ENCODE measurements around the gene CEACAM1.
"Not testable (repeated sequence)": the region's sequence is repeated elsewhere in the genome, so short reads cannot be mapped to it uniquely, and the experiment has no call there.

The CEACAM1 gene

DNA sequence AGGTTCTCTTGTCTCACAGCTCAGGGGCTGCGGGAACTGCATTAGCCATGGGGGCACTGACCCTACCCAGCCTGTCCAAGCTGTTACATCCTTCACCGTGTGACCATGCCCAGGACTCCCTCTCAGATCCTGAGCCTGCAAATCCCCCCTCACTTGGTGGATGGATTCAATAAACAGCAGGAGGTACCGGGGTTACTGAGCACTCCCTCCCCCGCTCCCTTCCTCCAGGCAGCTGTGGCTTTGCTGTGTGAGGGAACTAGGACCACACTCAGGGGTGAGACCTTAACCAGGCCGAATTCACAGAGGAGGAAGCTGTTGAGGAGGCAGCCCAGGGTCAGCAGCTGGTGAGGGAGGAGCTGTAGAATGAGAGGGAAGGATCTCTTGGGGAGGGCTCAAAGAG lies 27.0 kb upstream of the CEACAM1 start:
- no peak for DNase-seq (ENCODE audit: low spot score)

GRCh38 chr19:42554046-42554575 lies 25.8 kb upstream of the CEACAM1 start:
- TF ChIP-seq, protein P1, sequence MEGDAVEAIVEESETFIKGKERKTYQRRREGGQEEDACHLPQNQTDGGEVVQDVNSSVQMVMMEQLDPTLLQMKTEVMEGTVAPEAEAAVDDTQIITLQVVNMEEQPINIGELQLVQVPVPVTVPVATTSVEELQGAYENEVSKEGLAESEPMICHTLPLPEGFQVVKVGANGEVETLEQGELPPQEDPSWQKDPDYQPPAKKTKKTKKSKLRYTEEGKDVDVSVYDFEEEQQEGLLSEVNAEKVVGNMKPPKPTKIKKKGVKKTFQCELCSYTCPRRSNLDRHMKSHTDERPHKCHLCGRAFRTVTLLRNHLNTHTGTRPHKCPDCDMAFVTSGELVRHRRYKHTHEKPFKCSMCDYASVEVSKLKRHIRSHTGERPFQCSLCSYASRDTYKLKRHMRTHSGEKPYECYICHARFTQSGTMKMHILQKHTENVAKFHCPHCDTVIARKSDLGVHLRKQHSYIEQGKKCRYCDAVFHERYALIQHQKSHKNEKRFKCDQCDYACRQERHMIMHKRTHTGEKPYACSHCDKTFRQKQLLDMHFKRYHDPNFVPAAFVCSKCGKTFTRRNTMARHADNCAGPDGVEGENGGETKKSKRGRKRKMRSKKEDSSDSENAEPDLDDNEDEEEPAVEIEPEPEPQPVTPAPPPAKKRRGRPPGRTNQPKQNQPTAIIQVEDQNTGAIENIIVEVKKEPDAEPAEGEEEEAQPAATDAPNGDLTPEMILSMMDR (IDR thresholded peaks at IDR 0.05; ENCODE audit: extremely low read depth, missing control alignments): no peak
- no peak for DNase-seq (ENCODE audit: low spot score)

More for the DNA sequence above, 27.0 kb upstream of the CEACAM1 start:
- TF ChIP-seq, protein P1 (IDR thresholded peaks at IDR 0.05; ENCODE audit: extremely low read depth, missing control alignments): no peak

DNA sequence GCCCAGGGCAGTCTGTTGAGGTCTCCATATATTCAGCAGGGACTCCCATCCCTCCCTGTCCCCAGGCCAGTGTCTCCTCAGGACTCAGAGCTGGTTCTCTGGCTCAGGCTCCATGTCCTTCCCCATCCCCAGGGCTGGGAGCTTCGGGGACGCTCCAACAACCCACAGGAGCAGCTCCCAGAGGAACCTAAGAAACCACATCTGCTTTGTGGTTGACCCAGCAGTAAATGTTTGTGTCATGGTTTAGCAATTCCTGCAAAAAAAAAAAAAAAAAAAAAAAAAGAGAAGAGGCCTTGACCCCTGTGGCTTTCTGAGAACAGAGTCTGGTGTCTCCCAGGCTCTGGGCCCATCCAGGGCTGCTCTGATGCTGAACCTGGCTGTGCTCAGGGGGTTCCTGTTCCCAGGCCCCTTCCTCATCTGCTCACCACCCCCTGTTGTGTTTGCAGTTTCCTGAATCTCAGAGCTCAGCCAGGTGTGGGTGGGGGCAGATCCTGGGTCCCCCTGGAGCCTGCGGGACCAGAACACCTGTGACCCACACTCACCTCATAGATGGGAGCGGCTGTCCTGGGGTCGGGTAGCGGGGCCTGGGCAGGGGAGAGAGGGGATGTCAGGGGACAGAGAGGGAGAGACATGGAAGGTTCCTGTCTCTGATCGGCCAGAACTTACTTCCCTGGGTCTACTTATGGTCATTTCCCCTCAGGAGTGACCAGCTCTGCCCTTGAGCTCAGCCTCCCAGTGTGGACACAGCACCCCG lies 25.2 kb upstream of the CEACAM1 start:
- TF ChIP-seq, protein P1 (IDR thresholded peaks at IDR 0.05; ENCODE audit: extremely low read depth, missing control alignments): no peak
- DNase-seq (ENCODE audit: low spot score): no peak

GRCh38 chr19:42552086-42553065 lies 24.1 kb upstream of the CEACAM1 start:
- TF ChIP-seq, protein P1 (IDR thresholded peaks at IDR 0.05; ENCODE audit: extremely low read depth, missing control alignments): no peak
- DNase-seq (ENCODE audit: low spot score): no peak

GRCh38 chr19:42550521-42550920 lies 22.2 kb upstream of the CEACAM1 start:
- DNase-seq (ENCODE audit: low spot score): not testable (repeated sequence)

- not testable (repeated sequence) for DNase-seq (ENCODE audit: low spot score)
Measured at GRCh38 chr19:42549067-42549466, 20.8 kb upstream of the CEACAM1 start.

DNA sequence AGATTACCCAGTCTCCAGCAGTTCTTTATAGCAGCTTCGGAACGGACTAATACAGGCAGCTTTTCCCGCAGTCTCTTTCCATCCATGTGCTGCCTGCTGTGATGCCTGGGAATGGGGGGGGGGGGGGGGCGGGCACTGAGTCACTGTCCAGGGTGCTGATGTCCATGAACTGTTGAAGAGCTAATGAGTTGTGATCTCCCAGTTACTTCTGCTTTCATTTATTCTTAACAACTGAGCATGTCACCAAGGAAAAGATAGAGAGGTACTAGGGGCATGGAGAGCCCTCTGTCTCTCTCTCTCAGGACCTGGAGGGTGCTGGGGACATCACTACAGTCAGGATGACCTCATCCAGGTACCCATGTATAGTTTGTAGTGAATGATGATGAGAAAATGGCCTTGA lies 20.3 kb upstream of the CEACAM1 start:
- TF ChIP-seq, protein P1 (IDR thresholded peaks at IDR 0.05; ENCODE audit: extremely low read depth, missing control alignments): no peak
- DNase-seq (ENCODE audit: low spot score): peak; percentile 2

GRCh38 chr19:42547929-42548328 lies 19.6 kb upstream of the CEACAM1 start:
- TF ChIP-seq, protein P1 (IDR thresholded peaks at IDR 0.05; ENCODE audit: extremely low read depth, missing control alignments): no peak
- DNase-seq (ENCODE audit: low spot score): peak; percentile 0
